Panc1 (cell line): Measurements from ENCODE around the gene XIRP2.

Experiments
- CTCF ChIP-seq: fragments of 450-650 bp; IDR thresholded peaks from 2 replicates; pipeline ENCODE4 v1.5.1; 2017; ENCODE audit warnings: mild to moderate bottlenecking
- POLR2AphosphoS5 ChIP-seq: IDR thresholded peaks from 2 replicates; pipeline ENCODE4 v1.6.1; 2012; ENCODE audit warnings: mild to moderate bottlenecking, low read depth, low read length, moderate library complexity
- REST ChIP-seq, 2 experiments: IDR thresholded peaks; 2 replicates each; pipeline ENCODE4 v1.6.1; 2011 to 2012; ENCODE audit warnings: low read depth in 2 of 2, control low read depth in 1 of 2, low read length in 1 of 2, mild to moderate bottlenecking in 1 of 2, moderate library complexity in 1 of 2; ENCODE audit not compliant: insufficient read depth in 1 of 2
- SIN3A ChIP-seq: IDR thresholded peaks from 2 replicates; pipeline ENCODE4 v1.6.1; 2012; ENCODE audit warnings: low read depth, mild to moderate bottlenecking, low read length, moderate library complexity, borderline replicate concordance; ENCODE audit not compliant: insufficient read depth
- TCF7L2 ChIP-seq: IDR thresholded peaks from 2 replicates; pipeline ENCODE4 v1.6.1; 2011; ENCODE audit warnings: mild to moderate bottlenecking, low read depth, low read length, inconsistent platforms

- TF ChIP-seq CTCF (no peak), TCF7L2 (no peak), SIN3A (no peak), REST (IDR thresholded peaks at IDR 0.05; ENCODE audit: insufficient read depth in 1 of 2, low read depth in 2 of 2, low read length in 1 of 2) (no peak), POLR2AphosphoS5 (no peak)
Measured at GRCh38 chr2:167196461-167197252, 308.4 kb downstream of the XIRP2 start.
